ENCODE data around the gene SMARCAD1. TPM values are rescaled to one million over a fixed set of nuclear protein-coding genes. Genes with fewer than 3 reads are reported as not detected.
"Not testable (repeated sequence)": the region's sequence is repeated elsewhere in the genome, so short reads cannot be mapped to it uniquely, and the experiment has no call there.

Gene SMARCAD1
- total RNA-seq, 1 donor from 2014 or later: 38.9 TPM

GRCh38 chr4:94277534-94277933, 69.9 kb downstream of the SMARCAD1 start:
- H3K27ac Mint-ChIP-seq: no peak overlapping the region
- H3K27me3 Mint-ChIP-seq (ENCODE audit: low read depth): no peaks in the 10 kb centered on the region
- no peak for DNase-seq (ENCODE audit: low spot score)
- intact Hi-C loops (cut with micrococcal nuclease): no loop called here
- H3K9me3 Mint-ChIP-seq: no peaks in the 10 kb centered on the region
- no peak overlapping the region for H3K4me3 Mint-ChIP-seq (ENCODE audit: low read depth)
- H3K36me3 Mint-ChIP-seq (ENCODE audit: low read depth): peaks cover 52% of the 10 kb centered on the region
- no peaks in the 10 kb centered on the region for H3K4me1 Mint-ChIP-seq (ENCODE audit: low read depth)

GRCh38 chr4:94278781-94279180, 71.1 kb downstream of the SMARCAD1 start:
- Mint-ChIP-seq H3K27ac (no peak overlapping the region), H3K9me3 (no peaks in the 10 kb centered on the region), H3K4me1 (ENCODE audit: low read depth) (no peaks in the 10 kb centered on the region), H3K27me3 (ENCODE audit: low read depth) (no peaks in the 10 kb centered on the region), H3K4me3 (ENCODE audit: low read depth) (no peak overlapping the region), H3K36me3 (ENCODE audit: low read depth) (peaks cover 57% of the 10 kb centered on the region)
- intact Hi-C loops (cut with micrococcal nuclease): no loop called here
- no peak for DNase-seq (ENCODE audit: low spot score)

- Mint-ChIP-seq H3K36me3 (ENCODE audit: low read depth) (peaks cover 62% of the 10 kb centered on the region), H3K27me3 (ENCODE audit: low read depth) (no peaks in the 10 kb centered on the region), H3K27ac (no peak overlapping the region), H3K9me3 (no peaks in the 10 kb centered on the region), H3K4me1 (ENCODE audit: low read depth) (peaks cover 4% of the 10 kb centered on the region), H3K4me3 (ENCODE audit: low read depth) (no peak overlapping the region)
- intact Hi-C loops (cut with micrococcal nuclease): no loop called here
- DNase-seq (ENCODE audit: low spot score): no peak
These were observed 77.2 kb downstream of the SMARCAD1 start for GRCh38 chr4:94284889-94285288.

- H3K4me1 Mint-ChIP-seq (ENCODE audit: low read depth): peaks cover 4% of the 10 kb centered on the region
- intact Hi-C loops (cut with micrococcal nuclease): no loop called here
- peaks cover 63% of the 10 kb centered on the region for H3K36me3 Mint-ChIP-seq (ENCODE audit: low read depth)
- no peak for DNase-seq (ENCODE audit: low spot score)
- H3K9me3 Mint-ChIP-seq: no peaks in the 10 kb centered on the region
- peak overlapping the region; percentile 11 for H3K27ac Mint-ChIP-seq
- no peak overlapping the region for H3K4me3 Mint-ChIP-seq (ENCODE audit: low read depth)
- H3K27me3 Mint-ChIP-seq (ENCODE audit: low read depth): no peaks in the 10 kb centered on the region
These were observed 78.0 kb downstream of the SMARCAD1 start for GRCh38 chr4:94285666-94286065.

GRCh38 chr4:94290245-94290644, 82.6 kb downstream of the SMARCAD1 start:
- Mint-ChIP-seq H3K9me3 (no peaks in the 10 kb centered on the region), H3K27ac (peak overlapping the region; percentile 13)

GRCh38 chr4:94293981-94294380, 86.3 kb downstream of the SMARCAD1 start:
- H3K4me3 Mint-ChIP-seq (ENCODE audit: low read depth); DNase-seq (ENCODE audit: low spot score): not testable (repeated sequence)

More at GRCh38 chr4:94290245-94290644, 82.6 kb downstream of the SMARCAD1 start:
- DNase-seq (ENCODE audit: low spot score): no peak
- Mint-ChIP-seq H3K4me3 (ENCODE audit: low read depth) (no peak overlapping the region), H3K4me1 (ENCODE audit: low read depth) (peaks cover 3% of the 10 kb centered on the region), H3K27me3 (ENCODE audit: low read depth) (no peaks in the 10 kb centered on the region), H3K36me3 (ENCODE audit: low read depth) (peaks cover 36% of the 10 kb centered on the region)
- intact Hi-C loops (cut with micrococcal nuclease): no loop called here

GRCh38 chr4:94295473-94295872, 87.8 kb downstream of the SMARCAD1 start:
- H3K9me3 Mint-ChIP-seq; DNase-seq (ENCODE audit: low spot score); H3K4me3 Mint-ChIP-seq (ENCODE audit: low read depth); intact Hi-C loops (cut with micrococcal nuclease); H3K27me3 Mint-ChIP-seq (ENCODE audit: low read depth); H3K4me1 Mint-ChIP-seq (ENCODE audit: low read depth); H3K27ac Mint-ChIP-seq: not testable (repeated sequence)
- H3K36me3 Mint-ChIP-seq (ENCODE audit: low read depth): peaks cover 10% of the 10 kb centered on the region

More at GRCh38 chr4:94293981-94294380, 86.3 kb downstream of the SMARCAD1 start:
- H3K27me3 Mint-ChIP-seq (ENCODE audit: low read depth); H3K4me1 Mint-ChIP-seq (ENCODE audit: low read depth); intact Hi-C loops (cut with micrococcal nuclease); H3K27ac Mint-ChIP-seq; H3K9me3 Mint-ChIP-seq: not testable (repeated sequence)
- H3K36me3 Mint-ChIP-seq (ENCODE audit: low read depth): peaks cover 14% of the 10 kb centered on the region

- no peaks in the 10 kb centered on the region for H3K36me3 Mint-ChIP-seq (ENCODE audit: low read depth)
- H3K9me3 Mint-ChIP-seq: no peaks in the 10 kb centered on the region
- no peak overlapping the region for H3K4me3 Mint-ChIP-seq (ENCODE audit: low read depth)
- no peaks in the 10 kb centered on the region for H3K4me1 Mint-ChIP-seq (ENCODE audit: low read depth)
- DNase-seq (ENCODE audit: low spot score): no peak
- intact Hi-C loops (cut with micrococcal nuclease): no loop called here
- H3K27ac Mint-ChIP-seq: no peak overlapping the region
- H3K27me3 Mint-ChIP-seq (ENCODE audit: low read depth): peaks cover 1% of the 10 kb centered on the region
These were observed 91.1 kb downstream of the SMARCAD1 start for GRCh38 chr4:94298725-94299252.

GRCh38 chr4:94302191-94302590, 94.5 kb downstream of the SMARCAD1 start:
- H3K4me3 Mint-ChIP-seq (ENCODE audit: low read depth): no peak overlapping the region
- peaks cover 14% of the 10 kb centered on the region for H3K4me1 Mint-ChIP-seq (ENCODE audit: low read depth)
- no peaks in the 10 kb centered on the region for H3K36me3 Mint-ChIP-seq (ENCODE audit: low read depth)
- peaks cover 1% of the 10 kb centered on the region for H3K27me3 Mint-ChIP-seq (ENCODE audit: low read depth)
- intact Hi-C loops (cut with micrococcal nuclease): loop anchor here (5.0 kb wide), 1 partner anchor 35 kb away; no protein-coding TSS in a partner anchor
- no peaks in the 10 kb centered on the region for H3K9me3 Mint-ChIP-seq
- H3K27ac Mint-ChIP-seq: no peak overlapping the region
- no peak for DNase-seq (ENCODE audit: low spot score)

GRCh38 chr4:94304365-94304971, 96.8 kb downstream of the SMARCAD1 start:
- H3K4me3 Mint-ChIP-seq (ENCODE audit: low read depth): no peak overlapping the region
- H3K27ac Mint-ChIP-seq: no peak overlapping the region
- peaks cover 14% of the 10 kb centered on the region for H3K4me1 Mint-ChIP-seq (ENCODE audit: low read depth)
- H3K9me3 Mint-ChIP-seq: no peaks in the 10 kb centered on the region
- intact Hi-C loops (cut with micrococcal nuclease): loop anchor here (1.0 to 5.0 kb wide), 3 partner anchors 33 to 292 kb away; no protein-coding TSS in a partner anchor
- peaks cover 1% of the 10 kb centered on the region for H3K27me3 Mint-ChIP-seq (ENCODE audit: low read depth)
- no peak for DNase-seq (ENCODE audit: low spot score)
- H3K36me3 Mint-ChIP-seq (ENCODE audit: low read depth): no peaks in the 10 kb centered on the region

- intact Hi-C loops (cut with micrococcal nuclease): loop anchor here (5.0 kb wide), 1 partner anchor 102 kb away; no protein-coding TSS in a partner anchor
- Mint-ChIP-seq H3K36me3 (ENCODE audit: low read depth) (no peaks in the 10 kb centered on the region), H3K27ac (no peak overlapping the region), H3K27me3 (ENCODE audit: low read depth) (peaks cover 1% of the 10 kb centered on the region), H3K9me3 (no peaks in the 10 kb centered on the region), H3K4me3 (ENCODE audit: low read depth) (no peak overlapping the region), H3K4me1 (ENCODE audit: low read depth) (peaks cover 14% of the 10 kb centered on the region)
- DNase-seq (ENCODE audit: low spot score): no peak
These were observed 98.0 kb downstream of the SMARCAD1 start for GRCh38 chr4:94305466-94306225.

- no peaks in the 10 kb centered on the region for H3K36me3 Mint-ChIP-seq (ENCODE audit: low read depth)
- no peak overlapping the region for H3K27ac Mint-ChIP-seq
- no peak for DNase-seq (ENCODE audit: low spot score)
- intact Hi-C loops (cut with micrococcal nuclease): loop anchor here (5.0 kb wide), 1 partner anchor 101 kb away; no protein-coding TSS in a partner anchor
- H3K4me1 Mint-ChIP-seq (ENCODE audit: low read depth): peaks cover 14% of the 10 kb centered on the region
- H3K27me3 Mint-ChIP-seq (ENCODE audit: low read depth): peaks cover 3% of the 10 kb centered on the region
- H3K4me3 Mint-ChIP-seq (ENCODE audit: low read depth): no peak overlapping the region
- H3K9me3 Mint-ChIP-seq: no peaks in the 10 kb centered on the region
These were observed 99.0 kb downstream of the SMARCAD1 start for GRCh38 chr4:94306713-94307112.
